ENCODE data around the gene ARMC7.
"Not testable (repeated sequence)": the region's sequence is repeated elsewhere in the genome, so short reads cannot be mapped to it uniquely, and the experiment has no call there.

The ARMC7 gene

GRCh38 chr17:75109407-75110233 lies at the start of gene ARMC7:
ARMC7 (plus strand) TSS chr17:75109969; CDS start chr17:75110289, 320 bp downstream.
- peak; percentile 76 for DNase-seq (ENCODE audit: low spot score)

GRCh38 chr17:75060434-75061054 lies 49.2 kb upstream of the ARMC7 start:
- DNase-seq (ENCODE audit: low spot score): no peak

- DNase-seq (ENCODE audit: low spot score): no peak
Observed at GRCh38 chr17:75061055-75061438, 48.7 kb upstream of the ARMC7 start.

- no peak for DNase-seq (ENCODE audit: low spot score)
Observed at GRCh38 chr17:75061618-75062017, 48.2 kb upstream of the ARMC7 start.

- DNase-seq (ENCODE audit: low spot score): no peak
Observed at GRCh38 chr17:75063201-75063600, 46.6 kb upstream of the ARMC7 start.

- DNase-seq (ENCODE audit: low spot score): no peak
Observed at GRCh38 chr17:75063626-75064025, 46.1 kb upstream of the ARMC7 start.

- no peak for DNase-seq (ENCODE audit: low spot score)
Observed at GRCh38 chr17:75064040-75064439, 45.7 kb upstream of the ARMC7 start.

- DNase-seq (ENCODE audit: low spot score): no peak
Observed at GRCh38 chr17:75064460-75064859, 45.3 kb upstream of the ARMC7 start.

- no peak for DNase-seq (ENCODE audit: low spot score)
Observed at GRCh38 chr17:75064867-75065561, 44.8 kb upstream of the ARMC7 start.

GRCh38 chr17:75065562-75066151 lies 44.1 kb upstream of the ARMC7 start:
- no peak for DNase-seq (ENCODE audit: low spot score)

GRCh38 chr17:75067856-75068255 lies 41.9 kb upstream of the ARMC7 start:
- DNase-seq (ENCODE audit: low spot score): no peak

GRCh38 chr17:75068750-75069149 lies 41.0 kb upstream of the ARMC7 start:
- DNase-seq (ENCODE audit: low spot score): no peak

GRCh38 chr17:75069783-75070182 lies 40.0 kb upstream of the ARMC7 start:
- DNase-seq (ENCODE audit: low spot score): no peak

GRCh38 chr17:75071478-75072271 lies 38.1 kb upstream of the ARMC7 start:
- not testable (repeated sequence) for DNase-seq (ENCODE audit: low spot score)

GRCh38 chr17:75072909-75073308 lies 36.9 kb upstream of the ARMC7 start:
- DNase-seq (ENCODE audit: low spot score): not testable (repeated sequence)

- DNase-seq (ENCODE audit: low spot score): no peak
Observed at GRCh38 chr17:75073618-75074047, 36.1 kb upstream of the ARMC7 start.

GRCh38 chr17:75074532-75074931 lies 35.2 kb upstream of the ARMC7 start:
- no peak for DNase-seq (ENCODE audit: low spot score)

- no peak for DNase-seq (ENCODE audit: low spot score)
Observed at GRCh38 chr17:75075597-75076336, 34.0 kb upstream of the ARMC7 start.

- DNase-seq (ENCODE audit: low spot score): no peak
Observed at GRCh38 chr17:75077072-75077495, 32.7 kb upstream of the ARMC7 start.

- peak; percentile 50 for DNase-seq (ENCODE audit: low spot score)
Observed at GRCh38 chr17:75077496-75078283, 32.1 kb upstream of the ARMC7 start.
